ENCODE results near the gene YIF1A.

YIF1A gene

DNA sequence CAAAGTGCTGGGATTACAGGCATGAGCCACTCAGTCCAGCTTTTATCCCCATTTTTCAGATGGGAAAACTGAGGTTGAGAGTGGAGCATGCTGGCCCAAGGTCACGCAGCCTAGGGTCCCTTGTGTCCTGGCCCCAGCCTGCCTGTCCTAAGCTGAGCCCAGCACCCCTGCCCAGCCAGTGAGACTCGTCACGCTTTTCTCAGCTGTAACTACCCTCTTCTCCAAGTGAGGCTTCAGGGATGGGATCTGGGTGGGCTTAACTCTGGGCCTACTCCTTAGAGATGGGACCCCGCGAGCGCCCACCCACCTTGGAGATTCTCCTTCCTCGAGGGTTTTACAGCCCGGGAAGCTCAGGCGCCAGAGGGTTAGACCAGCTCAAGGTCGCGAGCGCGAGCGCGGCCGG is 2.4 kb upstream of the YIF1A start:
- peak overlapping the region; percentile 24; the same call in 1 of the 2 replicates for H3K4me3 ChIP-seq (ENCODE audit: low read length)
- DNase-seq (ENCODE audit: low read depth, low spot score): no peak

DNA sequence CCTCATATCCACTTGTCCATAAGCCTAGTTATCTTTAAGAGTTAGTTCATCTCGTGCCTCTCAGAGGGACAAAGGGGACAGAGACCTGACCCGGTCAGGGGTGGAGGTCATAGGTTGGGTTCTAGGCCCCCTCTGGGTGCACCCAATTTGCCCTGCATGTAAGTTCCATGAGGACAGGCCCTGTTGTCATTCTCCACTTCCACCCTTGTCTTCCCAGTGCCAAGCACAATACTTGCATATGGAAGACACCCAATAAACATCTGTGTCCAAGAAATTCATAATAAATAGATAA is 1.3 kb upstream of the YIF1A start:
- DNase-seq (ENCODE audit: low read depth, low spot score): no peak
- H3K4me3 ChIP-seq (ENCODE audit: low read length): peak overlapping the region; percentile 77

DNA sequence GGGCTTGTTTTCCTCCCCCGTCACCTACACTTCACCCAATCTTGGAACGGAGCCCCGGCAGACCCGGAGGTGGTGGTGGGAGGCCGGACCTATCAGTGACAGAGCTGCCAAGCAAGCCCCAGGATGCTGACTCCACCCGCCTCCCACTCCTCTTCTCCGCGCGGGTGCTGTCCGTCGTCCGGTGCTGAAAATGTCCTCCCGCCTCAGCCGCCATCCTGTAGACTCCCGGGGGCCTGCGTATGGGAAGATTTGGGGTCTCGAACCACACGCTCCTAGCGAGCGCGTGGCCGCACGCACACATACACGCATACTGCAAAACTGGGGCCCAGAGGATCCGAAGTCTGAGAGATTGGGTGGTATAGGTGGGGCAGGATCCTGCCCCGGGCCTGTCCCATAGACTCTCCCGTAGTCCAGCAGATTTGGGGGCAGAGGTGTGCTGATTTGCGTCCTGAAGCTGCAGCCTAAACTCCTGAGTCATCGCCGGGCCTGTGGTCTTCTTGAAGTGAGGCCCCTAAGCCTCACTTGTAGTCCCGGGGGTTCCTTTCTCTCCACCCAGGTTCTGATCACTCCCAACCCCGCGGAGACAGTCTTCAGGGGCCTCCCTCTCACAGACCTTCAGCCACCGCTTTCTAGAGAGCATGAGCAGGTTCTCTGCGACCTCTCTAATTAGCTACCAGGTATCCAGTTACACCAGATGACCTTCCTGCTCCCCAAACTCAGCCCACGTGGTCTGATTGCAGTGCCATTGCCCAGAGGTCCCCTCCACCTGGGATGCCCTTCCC is 796 bp upstream of the YIF1A start:
- no peak for DNase-seq (ENCODE audit: low read depth, low spot score)
- H3K4me3 ChIP-seq (ENCODE audit: low read length): peak overlapping the region; percentile 77

DNA sequence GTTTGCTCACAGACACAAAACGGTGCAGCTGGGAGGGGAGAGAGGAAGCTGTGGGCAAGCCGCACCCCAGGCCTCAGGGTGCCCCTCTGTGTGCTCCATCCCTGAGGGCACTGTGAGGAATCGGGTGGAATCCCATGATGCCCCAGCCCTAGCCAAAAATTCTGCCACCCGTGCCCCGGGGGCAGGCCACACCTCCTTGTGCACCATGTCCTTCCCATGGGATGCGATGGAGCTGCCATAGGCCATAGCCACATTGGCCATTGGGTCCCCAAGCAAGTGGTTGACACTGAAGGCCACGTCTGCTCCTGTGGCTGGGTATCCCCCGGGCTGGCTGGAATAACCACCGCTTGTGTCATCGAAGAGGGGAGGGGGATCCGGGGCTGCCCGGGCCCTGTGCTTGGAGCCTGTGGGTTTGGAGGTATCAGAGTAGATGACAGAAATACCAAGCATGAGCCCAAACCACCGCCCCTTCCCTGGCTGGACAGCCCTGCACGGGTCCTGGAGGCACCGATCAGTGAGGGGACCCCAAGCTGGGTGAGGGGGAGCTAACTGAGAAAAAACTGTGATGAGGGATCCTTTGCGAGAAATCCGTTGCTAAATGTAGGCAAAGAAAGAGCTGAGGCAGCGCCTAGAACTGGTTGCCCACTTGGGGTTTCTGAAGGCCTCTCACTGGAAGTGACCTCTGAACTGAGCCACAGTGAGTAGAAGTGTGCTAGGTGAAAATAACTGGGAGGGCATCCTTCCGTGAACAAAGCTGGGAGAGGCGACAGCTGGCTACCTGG is 863 bp downstream of the YIF1A start:
- no peak for DNase-seq (ENCODE audit: low read depth, low spot score)

DNA sequence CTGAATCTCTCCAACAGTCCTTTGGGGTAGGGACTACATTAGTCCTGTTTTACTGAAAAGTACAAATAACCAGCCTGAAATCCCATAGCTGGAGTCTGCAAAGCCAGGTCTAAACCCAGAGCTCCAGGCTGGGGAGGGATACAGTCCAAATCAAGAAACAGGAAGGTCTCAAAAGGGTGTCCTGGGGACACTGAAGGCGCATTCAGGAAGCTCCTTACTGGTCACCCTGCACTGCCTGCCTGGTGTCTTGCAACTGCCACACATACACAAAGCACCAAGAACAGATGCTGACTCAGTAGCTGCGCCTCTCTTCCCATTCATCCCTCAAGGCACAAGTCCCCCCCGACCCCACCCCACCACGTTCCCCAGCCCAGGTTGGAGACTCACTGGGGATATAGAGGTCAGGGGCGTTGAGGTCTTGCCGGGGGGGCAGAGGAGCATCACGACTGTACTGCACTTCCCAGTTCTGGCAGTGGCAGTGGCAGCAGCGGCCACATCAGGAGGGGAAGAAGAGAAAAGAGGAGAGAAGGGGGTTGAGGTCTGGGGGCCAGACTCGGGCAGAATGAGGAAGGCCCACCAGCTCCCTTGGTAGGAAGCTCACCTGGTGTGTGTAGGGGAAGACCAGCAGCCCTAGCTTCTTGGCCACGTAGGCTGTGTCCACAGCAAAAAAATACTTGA is 1.6 kb downstream of the YIF1A start:
- peak overlapping the region; percentile 91 for H3K4me3 ChIP-seq (ENCODE audit: low read length)
- DNase-seq (ENCODE audit: low read depth, low spot score): no peak

More for the DNA sequence above, 863 bp downstream of the YIF1A start:
- H3K4me3 ChIP-seq (ENCODE audit: low read length): peak overlapping the region; percentile 91

DNA sequence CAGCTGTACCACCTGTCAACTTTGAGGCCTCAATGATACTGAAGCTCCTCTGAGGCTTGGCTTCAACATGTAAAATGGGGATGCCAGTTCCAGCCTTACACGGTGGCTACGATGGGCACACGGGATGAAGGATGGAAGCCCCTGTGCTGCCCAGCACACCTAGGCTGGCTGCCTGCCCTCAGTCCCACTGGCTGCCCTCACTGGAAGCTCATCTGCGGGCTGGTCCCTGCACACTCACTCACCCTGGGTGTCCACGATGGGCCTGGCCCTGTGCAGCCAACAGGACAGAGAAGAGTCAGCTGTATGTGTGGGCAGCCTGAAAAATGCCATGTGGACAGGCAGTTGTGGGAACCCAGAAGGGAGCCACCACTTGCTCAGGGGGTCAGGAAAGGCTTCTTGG is 2.2 kb downstream of the YIF1A start:
- DNase-seq (ENCODE audit: low read depth, low spot score): no peak
- H3K4me3 ChIP-seq (ENCODE audit: low read length): no peak overlapping the region

DNA sequence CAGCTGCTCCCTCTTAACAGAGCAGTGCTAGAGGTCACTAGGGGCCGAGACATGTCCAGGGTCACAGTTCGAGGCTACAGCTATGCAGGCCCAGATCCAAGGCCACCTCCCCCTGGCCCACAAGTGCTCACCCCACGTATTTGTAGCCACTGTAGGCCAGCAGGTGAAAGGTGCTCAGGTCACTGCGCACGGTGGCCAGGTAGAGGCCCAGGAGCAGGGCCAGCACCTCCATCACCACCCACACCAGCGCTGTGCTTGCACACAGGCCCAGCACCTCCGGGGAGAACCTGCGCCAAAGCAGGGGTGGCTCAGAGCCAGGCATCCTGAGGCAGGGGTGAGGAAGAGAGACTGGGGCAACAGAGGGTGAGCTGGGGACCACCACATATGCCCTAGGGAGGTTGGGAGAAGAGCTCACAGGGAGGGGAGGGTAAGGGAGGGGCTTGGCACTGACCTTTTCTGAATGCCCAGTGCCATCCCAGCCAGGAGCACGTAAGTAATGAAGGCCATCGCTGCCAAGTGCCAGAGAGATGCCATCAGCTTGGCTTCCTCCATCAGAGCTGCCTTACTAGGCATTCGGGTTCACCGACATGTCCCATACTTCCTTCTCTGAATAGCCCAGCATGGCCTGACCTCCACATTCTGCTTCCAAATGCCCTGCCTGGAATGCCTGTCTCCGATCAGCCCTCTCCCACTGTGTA is 3.5 kb downstream of the YIF1A start:
- DNase-seq (ENCODE audit: low read depth, low spot score): no peak
- no peak overlapping the region for H3K4me3 ChIP-seq (ENCODE audit: low read length)

DNA sequence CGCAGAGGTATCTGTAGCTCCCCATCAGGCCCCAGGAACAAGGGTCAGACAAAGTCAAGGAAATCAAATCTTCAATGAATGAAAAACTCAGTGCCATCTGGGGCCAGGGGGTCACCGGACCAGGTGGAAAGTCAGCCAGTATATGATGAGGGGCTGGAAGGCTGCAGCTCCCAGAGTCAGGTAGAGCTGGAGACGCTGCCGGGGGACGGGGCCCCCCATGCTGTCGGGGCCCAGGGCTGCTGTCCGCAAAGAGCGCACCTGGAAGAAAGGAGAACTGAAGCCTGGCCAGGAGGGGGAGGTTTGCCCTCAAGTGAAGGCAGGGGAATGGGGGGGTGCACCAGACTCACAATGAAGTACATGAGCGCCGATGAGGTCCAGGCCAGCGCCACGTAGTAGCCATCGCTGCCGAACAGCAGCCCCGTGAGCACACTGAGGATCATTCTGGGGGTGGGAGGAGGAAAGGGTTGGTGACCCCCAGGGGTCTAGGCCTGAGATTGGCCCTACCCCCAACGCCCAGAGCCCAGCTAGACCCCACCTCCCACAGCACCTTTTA is 4.3 kb downstream of the YIF1A start:
- DNase-seq (ENCODE audit: low read depth, low spot score): no peak
- no peak overlapping the region for H3K4me3 ChIP-seq (ENCODE audit: low read length)

DNA sequence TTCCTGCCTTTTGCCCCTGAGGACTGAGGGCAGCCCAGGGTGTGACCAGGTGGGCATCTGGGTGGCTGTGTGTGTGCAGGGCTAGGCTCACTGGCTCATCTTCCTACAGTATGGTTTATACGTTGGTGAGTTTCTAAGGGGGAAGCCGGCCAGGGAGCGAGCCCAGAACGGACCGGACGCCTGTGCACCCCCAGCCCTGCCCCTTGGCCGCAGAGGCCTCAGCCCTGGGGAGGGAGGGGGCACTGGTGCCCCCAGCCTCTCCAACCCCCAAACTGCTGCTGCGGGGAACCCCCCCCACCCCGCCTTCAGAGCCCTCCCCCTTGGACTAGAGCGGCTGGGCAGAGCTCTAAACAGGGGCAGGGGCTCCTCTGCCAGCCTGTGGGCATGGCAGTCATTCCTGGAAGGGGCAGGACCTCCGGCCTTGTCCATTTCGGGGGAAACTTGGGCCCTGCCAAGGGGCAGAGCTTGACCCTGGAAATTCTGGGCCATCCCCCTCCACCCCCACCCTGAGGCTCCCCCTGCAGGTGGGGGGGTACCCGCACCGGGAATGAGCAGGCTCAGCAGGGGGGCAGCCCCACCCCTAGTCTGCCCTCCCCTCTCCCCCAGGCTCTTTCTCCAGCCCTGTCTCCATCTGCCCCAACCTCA is 5.4 kb downstream of the YIF1A start:
- no peak overlapping the region for H3K4me3 ChIP-seq (ENCODE audit: low read length)
- DNase-seq (ENCODE audit: low read depth, low spot score): no peak

DNA sequence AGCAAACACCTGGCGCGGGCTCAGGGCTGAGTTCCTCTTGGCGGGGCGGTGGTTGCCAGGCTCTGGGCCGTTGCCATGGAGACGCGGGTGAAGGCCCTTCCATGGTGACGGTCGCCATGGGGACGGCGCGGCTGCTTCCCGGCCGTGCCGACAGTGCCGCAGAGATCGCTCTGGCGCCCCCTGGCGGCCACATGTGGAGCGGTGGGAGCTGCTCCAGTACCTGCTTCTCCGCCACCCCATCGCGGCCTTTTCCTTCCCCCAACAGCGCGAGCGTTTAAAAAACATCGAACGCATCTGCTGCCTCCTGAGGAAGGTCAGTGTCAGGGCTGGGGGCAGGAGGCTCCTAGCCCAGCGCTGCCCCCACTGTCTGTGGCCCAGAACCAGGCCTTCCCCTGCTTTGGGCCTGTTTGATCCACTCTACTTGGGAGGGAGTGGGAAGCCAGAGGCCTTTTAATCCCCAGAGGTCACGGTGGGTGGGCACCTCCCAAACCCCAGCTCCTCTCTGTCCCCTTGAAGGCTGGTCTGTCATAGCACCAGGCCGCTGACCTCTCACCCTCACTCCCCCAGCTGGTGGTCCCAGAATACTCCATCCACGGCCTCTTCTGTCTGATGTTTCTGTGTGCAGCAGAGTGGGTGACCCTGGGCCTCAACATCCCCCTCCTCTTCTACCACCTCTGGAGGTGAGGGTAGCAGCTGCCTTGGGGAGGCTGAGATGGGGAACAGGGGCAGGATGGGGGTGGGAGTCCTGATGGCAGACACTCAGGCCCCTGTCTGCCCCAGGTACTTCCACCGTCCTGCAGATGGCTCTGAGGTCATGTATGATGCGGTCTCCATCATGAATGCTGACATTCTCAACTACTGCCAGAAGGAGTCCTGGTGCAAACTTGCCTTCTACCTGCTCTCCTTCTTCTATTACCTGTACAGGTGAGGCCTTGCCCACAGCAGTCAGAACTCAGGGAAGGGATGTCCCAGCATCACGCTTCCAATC is 6.2 kb downstream of the YIF1A start:
- peak; percentile 95 for DNase-seq (ENCODE audit: low read depth, low spot score)
- no peak overlapping the region for H3K4me3 ChIP-seq (ENCODE audit: low read length)

DNA sequence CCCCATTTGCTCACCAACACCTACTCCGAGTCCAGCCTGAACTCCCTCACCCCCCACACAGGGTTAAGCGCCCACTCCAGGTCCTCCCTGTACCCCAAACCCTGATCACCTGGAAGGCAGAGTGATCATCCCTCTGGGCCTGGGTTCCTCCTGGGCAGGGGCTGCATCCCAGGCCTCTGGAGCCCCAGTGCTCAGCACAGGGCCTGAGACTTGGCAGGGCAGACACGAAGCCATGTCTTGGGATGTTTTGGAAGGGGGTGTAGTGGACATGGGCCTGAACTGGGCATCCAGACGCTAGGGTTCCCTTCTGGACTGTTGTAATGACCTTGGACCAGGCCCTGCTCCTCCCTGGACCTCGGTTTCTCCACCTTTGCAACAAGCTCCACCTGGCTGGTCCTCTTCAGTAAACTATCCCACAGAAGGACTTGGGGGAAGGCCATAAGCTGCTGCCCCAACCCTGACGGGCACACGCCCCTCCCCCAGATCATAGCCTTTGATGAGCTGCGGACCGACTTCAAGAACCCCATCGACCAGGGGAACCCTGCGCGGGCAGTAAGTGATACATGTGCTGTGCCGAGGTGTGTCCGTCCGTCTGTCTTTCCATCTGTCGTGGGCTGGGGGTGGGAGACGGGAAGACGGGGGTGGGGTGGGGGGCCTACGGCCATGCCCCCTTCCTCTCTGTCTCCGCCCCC is 7.0 kb downstream of the YIF1A start:
- DNase-seq (ENCODE audit: low read depth, low spot score): no peak
- H3K4me3 ChIP-seq (ENCODE audit: low read length): no peak overlapping the region

DNA sequence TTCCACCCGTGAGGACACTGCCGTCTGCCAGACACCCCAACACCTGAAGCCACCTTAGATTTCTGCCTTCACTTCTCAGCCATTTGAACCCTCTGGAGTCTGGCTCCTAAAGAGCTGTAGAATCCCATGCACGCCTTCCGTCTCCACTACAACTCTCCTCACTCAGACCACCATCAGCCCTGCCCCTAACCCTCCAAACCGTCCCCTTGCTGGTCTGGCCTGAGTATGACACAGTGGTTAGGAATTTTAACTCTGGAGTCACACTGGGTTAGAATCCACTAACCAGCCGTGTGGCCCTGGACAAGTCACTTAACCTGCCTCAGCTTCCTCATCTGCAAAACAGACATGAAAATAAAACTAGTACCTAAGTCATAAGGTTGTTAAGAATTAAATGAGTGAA is 7.9 kb downstream of the YIF1A start:
- DNase-seq (ENCODE audit: low read depth, low spot score): no peak
- no peak overlapping the region for H3K4me3 ChIP-seq (ENCODE audit: low read length)

DNA sequence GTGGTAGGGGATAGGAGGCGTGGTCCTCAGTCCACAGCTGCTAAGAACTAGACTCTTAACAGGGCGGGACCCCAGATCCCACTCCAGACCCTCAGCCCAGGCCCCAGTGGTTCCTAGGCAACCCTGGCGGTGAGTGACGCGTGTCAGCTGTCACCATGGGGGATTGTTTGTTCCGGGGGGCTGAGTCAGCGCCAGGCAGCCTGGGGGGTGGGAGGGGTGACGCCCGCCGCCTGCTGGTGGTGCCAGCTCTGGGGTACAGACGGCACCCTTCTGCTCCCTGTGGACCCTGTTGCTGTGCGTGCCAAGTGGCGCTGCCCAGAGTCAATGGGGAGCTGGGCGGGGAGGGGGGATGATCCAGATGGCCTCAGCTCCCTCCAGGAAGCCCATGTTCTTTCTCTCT is 8.5 kb downstream of the YIF1A start:
- DNase-seq (ENCODE audit: low read depth, low spot score): no peak
- H3K4me3 ChIP-seq (ENCODE audit: low read length): no peak overlapping the region

DNA sequence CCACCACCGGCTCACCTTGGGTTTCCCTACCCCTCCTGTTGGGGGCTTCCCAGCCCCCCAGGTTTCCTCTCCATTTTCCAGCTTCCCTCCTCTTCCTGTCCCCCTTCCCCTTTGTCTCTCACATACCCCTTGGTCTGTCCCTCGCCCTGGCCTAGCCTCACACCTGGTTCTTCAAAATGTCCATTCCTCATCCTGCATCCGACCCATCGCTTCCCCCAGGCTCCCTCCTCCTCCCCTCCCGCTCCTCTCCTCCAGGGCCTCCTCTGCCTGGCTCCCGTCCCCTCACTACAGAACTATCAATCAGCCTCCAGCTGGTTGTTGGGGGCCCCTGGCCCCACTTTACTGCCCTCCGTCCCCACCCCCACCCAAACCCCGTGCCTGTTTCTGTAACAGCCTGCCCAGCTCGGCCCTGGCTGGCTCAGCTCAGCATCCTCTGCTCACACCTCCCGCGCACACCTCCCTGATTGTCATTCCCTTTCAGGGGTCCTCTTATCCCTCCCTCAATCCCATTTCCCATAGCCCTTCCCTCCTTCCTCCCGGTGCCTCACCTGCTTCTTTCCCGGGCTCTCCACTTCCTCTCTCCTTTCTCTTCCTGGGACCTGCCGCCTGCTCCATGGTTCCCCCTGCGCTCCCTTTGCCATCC is 9.7 kb downstream of the YIF1A start:
- no peak for DNase-seq (ENCODE audit: low read depth, low spot score)
- H3K4me3 ChIP-seq (ENCODE audit: low read length): no peak overlapping the region

DNA sequence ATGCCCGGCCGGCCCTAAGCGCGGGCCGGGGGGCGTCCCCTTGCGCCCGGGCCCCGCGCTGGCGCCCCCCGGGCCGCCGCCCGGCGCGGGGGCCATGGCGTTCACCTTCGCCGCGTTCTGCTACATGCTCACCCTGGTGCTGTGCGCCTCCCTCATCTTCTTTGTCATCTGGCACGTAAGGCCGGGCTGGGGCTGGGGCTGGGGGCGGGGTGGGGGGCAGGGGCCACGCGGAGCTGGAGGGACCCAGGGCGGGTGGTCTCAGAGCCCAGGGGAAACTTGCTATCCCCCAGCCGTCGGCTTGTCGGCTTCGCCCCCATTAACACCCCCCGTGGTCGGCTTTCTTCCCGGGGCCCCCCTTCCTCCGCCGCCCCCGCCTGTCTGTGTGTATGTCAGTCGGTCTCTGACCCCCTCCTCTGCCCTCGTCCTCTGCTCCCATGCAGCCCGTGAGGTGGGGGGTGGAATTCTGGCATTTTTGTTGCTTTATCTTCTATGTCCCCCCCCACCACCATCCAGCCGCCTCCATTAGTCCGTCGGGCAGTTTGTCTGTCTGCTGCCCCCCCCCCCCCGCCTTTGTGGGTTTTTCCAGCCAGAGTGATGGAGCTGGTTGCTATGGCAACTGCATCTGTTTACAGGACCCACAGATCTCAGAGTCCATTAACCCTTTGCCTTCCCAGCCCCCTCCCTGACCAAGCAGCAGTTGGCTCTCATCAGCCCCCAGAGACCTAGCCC is 10.4 kb downstream of the YIF1A start:
- H3K4me3 ChIP-seq (ENCODE audit: low read length): peak overlapping the region; percentile 24
- no peak for DNase-seq (ENCODE audit: low read depth, low spot score)

Measured in Jurkat, Clone E6-1 (cell line).